K562 (cell line): ENCODE data around the gene ZBTB18. TPM values are rescaled to one million over a fixed set of nuclear protein-coding genes. Genes with fewer than 3 reads are reported as not detected.

Experiments used
- ATAC-seq: fragments of 200-7000 bp; cut with Tn5 transposase; 3 replicates; pipeline ENCODE4 v1.9.1; 2020; ENCODE audit warnings: moderate library complexity
- BruUV-seq: library from RNA; stranded (reverse); fragments of 400-500 nt; replicated peaks from 2 replicates; lab custom pipeline; 2021; lab: Mats Ljungman, UMichigan
- CTCF ChIA-PET: fragments of 300-600 bp; formaldehyde crosslinking; extraction: SDS; loops from one replicate; lab custom pipeline; 2021; ENCODE audit warnings: low intra/inter-chr PET ratio; lab: Yijun Ruan, JAX
- POLR2A ChIA-PET: fragments of 300-600, 350-650 bp; sonication (Branson Sonifier 250); formaldehyde crosslinking; extraction: SDS; loops from one replicate; lab custom pipeline; 2021; ENCODE audit warnings: antibody characterized with exemption, inconsistent platforms; lab: Yijun Ruan, JAX
- DNase-seq, 4 experiments: peaks; one replicate each; pipeline versions ENCODE4 v3.0.0 to v3.0.0-alpha.2; 2011 to 2018; ENCODE audit warnings: low spot score in 3 of 4, mixed read lengths in 3 of 4; ENCODE audit errors: extremely low read depth in 1 of 4
- FAIRE-seq: peaks from 2 replicates; lab custom pipeline; 2011; peaks lifted over from hg19 to GRCh38; lab: Jason Lieb, UNC
- H2AFZ ChIP-seq: 2 replicates; pipeline ENCODE4 v1.6.0; 2011; ENCODE audit warnings: low read depth, low read length, control low read depth, inconsistent platforms
- H3K27ac ChIP-seq: fragments of 200-600 bp; 3 replicates; pipeline ENCODE4 v1.8.0; 2011; ENCODE audit warnings: low read depth, mild to moderate bottlenecking, control low read depth, inconsistent platforms, low read length, moderate library complexity, mixed read lengths; ENCODE audit errors: extremely low read depth
- H3K27me3 ChIP-seq, 2 experiments: fragments of 300-600 bp in 1 of 2; 2 replicates in 1 of 2; 3 replicates in 1 of 2; pipeline versions ENCODE4 v1.6.0 to v1.8.0; 2011; ENCODE audit warnings: inconsistent platforms in 2 of 2, low read length in 2 of 2, mild to moderate bottlenecking in 1 of 2, mixed read lengths in 1 of 2, moderate library complexity in 1 of 2; ENCODE audit not compliant: control insufficient read depth in 2 of 2, insufficient read depth in 2 of 2
- H3K36me3 ChIP-seq: fragments of 300-600 bp; 3 replicates; pipeline ENCODE4 v1.8.0; 2011; ENCODE audit warnings: mild to moderate bottlenecking, low read length, inconsistent platforms; ENCODE audit not compliant: control insufficient read depth, insufficient read depth
- H3K4me1 ChIP-seq, 2 experiments: fragments of 200-600 bp in 1 of 2; replicated peaks in 1 of 2; 2 replicates in 1 of 2; 3 replicates in 1 of 2; pipeline versions ENCODE4 v1.5.1 to v1.8.0; 2011; ENCODE audit warnings: inconsistent platforms in 2 of 2, low read length in 2 of 2, mild to moderate bottlenecking in 1 of 2, mixed read lengths in 1 of 2, moderate library complexity in 1 of 2; ENCODE audit not compliant: control insufficient read depth in 2 of 2, insufficient read depth in 2 of 2
- H3K4me2 ChIP-seq: 2 replicates; pipeline ENCODE4 v1.6.1; 2011; ENCODE audit warnings: low read length, control low read depth, inconsistent platforms, mixed read lengths; ENCODE audit not compliant: insufficient read depth
- H3K4me3 ChIP-seq: fragments of 200-600 bp; sonication (generic), shearing (Covaris generic); 2 replicates; pipeline ENCODE4 v1.5.1; 2016; ENCODE audit warnings: control low read depth, inconsistent platforms
- H3K79me2 ChIP-seq: fragments of 200-600 bp; 3 replicates; pipeline ENCODE4 v1.8.0; 2011; ENCODE audit warnings: low read length, inconsistent platforms; ENCODE audit not compliant: control insufficient read depth, insufficient read depth
- H3K9ac ChIP-seq, 2 experiments: 2 replicates each; pipeline versions ENCODE4 v1.6.0 to v1.6.1; 2011; ENCODE audit warnings: low read depth in 2 of 2, low read length in 2 of 2, control low read depth in 1 of 2, inconsistent platforms in 1 of 2, mild to moderate bottlenecking in 1 of 2, mixed read lengths in 1 of 2; ENCODE audit not compliant: insufficient read depth in 1 of 2
- H3K9me1 ChIP-seq: one replicate; pipeline ENCODE4 v1.6.0; 2011; ENCODE audit warnings: inconsistent platforms, mild to moderate bottlenecking, low read length, moderate library complexity; ENCODE audit not compliant: control insufficient read depth, insufficient read depth
- H3K9me3 ChIP-seq: replicated peaks from 2 replicates; pipeline ENCODE4 v1.5.1; 2011; ENCODE audit warnings: low read depth, low read length, inconsistent platforms; ENCODE audit not compliant: control insufficient read depth, insufficient read depth
- H4K20me1 ChIP-seq: replicated peaks from 2 replicates; pipeline ENCODE4 v1.6.1; 2011; ENCODE audit warnings: low read length, inconsistent platforms, mixed read lengths; ENCODE audit not compliant: control insufficient read depth, insufficient read depth
- CBX2 ChIP-seq: fragments of 200-600 bp; sonication (generic); IDR thresholded peaks from one replicate; pipeline ENCODE4 v1.6.1; 2012; ENCODE audit warnings: mild to moderate bottlenecking, low read length, inconsistent platforms; ENCODE audit not compliant: insufficient read depth, poor library complexity, severe bottlenecking
- ERF ChIP-seq: fragments of 450-650 bp; formaldehyde crosslinking; IDR thresholded peaks from 2 replicates; pipeline ENCODE4 v1.4.0; 2020; ENCODE audit warnings: mild to moderate bottlenecking, mixed read lengths
- KLF10 ChIP-seq: fragments of 250-450 bp; sonication (Bioruptor Pico); IDR thresholded peaks from 2 replicates; pipeline ENCODE4 v1.6.1; 2021; ENCODE audit warnings: matching md5 sums
- POLR3G ChIP-seq: IDR thresholded peaks from 2 replicates; pipeline ENCODE4 v1.6.1; 2011; ENCODE audit not compliant: insufficient read length, insufficient replicate concordance; ENCODE audit errors: extremely low read depth
- SAFB2 ChIP-seq: fragments of 200-400 bp; formaldehyde crosslinking; IDR thresholded peaks from 2 replicates; pipeline ENCODE4 v1.6.1; 2018; ENCODE audit warnings: borderline replicate concordance, low read length, low read depth, moderate library complexity; ENCODE audit not compliant: severe bottlenecking
- SMAD3 ChIP-seq: fragments of 450-650 bp; formaldehyde crosslinking; conservative IDR thresholded peaks from 2 replicates; pipeline ENCODE4 v1.4.0; 2020; ENCODE audit warnings: mild to moderate bottlenecking
- SOX6 ChIP-seq: fragments of 450-650 bp; IDR thresholded peaks from 2 replicates; pipeline ENCODE4 v1.6.1; 2014; ENCODE audit warnings: mild to moderate bottlenecking
- TCFL5 ChIP-seq: fragments of 250-450 bp; sonication (Bioruptor Pico); conservative IDR thresholded peaks from 2 replicates; pipeline ENCODE4 v1.6.1; 2021; ENCODE audit warnings: mild to moderate bottlenecking, moderate library complexity, matching md5 sums
- TRIM28 ChIP-seq: fragments of 450-650 bp; IDR thresholded peaks from 2 replicates; pipeline ENCODE4 v1.6.1; 2017
- ZFPM2 ChIP-seq: fragments of 250-450 bp; sonication (Bioruptor Pico); IDR thresholded peaks from 2 replicates; pipeline ENCODE4 v1.5.1; 2022; ENCODE audit warnings: mild to moderate bottlenecking
- ZNF165 ChIP-seq: fragments of 250-450 bp; sonication (Bioruptor Pico); IDR thresholded peaks from 2 replicates; pipeline ENCODE4 v1.4.0; 2020; ENCODE audit warnings: borderline replicate concordance
- WGBS: fragments of 100-300 bp; shearing (Covaris generic); methylation state at CpG from one replicate; pipeline ENCODE4 v1.1.6; 2016; ENCODE audit warnings: low coverage, mixed read lengths; ENCODE audit not compliant: insufficient coverage; ENCODE audit errors: missing lambda C conversion rate; 5-methylcytosine and 5-hydroxymethylcytosine counted together
- in situ Hi-C: fragments of 300-500 bp; cut with MboI; formaldehyde crosslinking; loops from 4 replicates; pipeline ENCODE4 v1.15.0; 2018; ENCODE audit warnings: inconsistent platforms, mixed read lengths
- intact Hi-C: fragments of 100-400 bp; cut with micrococcal nuclease; formaldehyde crosslinking; loops from 2 replicates; pipeline ENCODE4 v1.14.2; 2022
- polyA plus RNA-seq, 8 experiments: library from polyadenylated mRNA; depleted of rRNA in 4 of 8; stranded (reverse) in 5 of 8; unstranded in 3 of 8; fragments of >200 nt; fragmentation: Nextera tagmentation in 2 of 8; fragmentation: Illumina TruSeq in 1 of 8; extraction: Ambion mirVana in 2 of 8; extraction: Trizol in 1 of 8; gene quantifications; 2 replicates each; pipeline versions ENCODE4 v1.2.1 to v1.2.3, GENCODE V29; 2011 to 2014; ENCODE audit warnings: inconsistent platforms in 1 of 8, missing spikeins in 1 of 8
- total RNA-seq, 7 experiments: library from RNA; depleted of rRNA in 6 of 7; stranded (reverse); fragments of >200 nt in 6 of 7; fragmentation: Illumina TruSeq in 2 of 7; extraction: Trizol in 2 of 7; gene quantifications; 2 replicates each; pipeline versions ENCODE4 v1.2.1 to v1.2.3, GENCODE V29; 2011 to 2021; ENCODE audit warnings: low replicate concordance in 1 of 7
- TF ChIP-seq, protein P1 (sequence below): sonication (generic); formaldehyde crosslinking; IDR thresholded peaks from 2 replicates; pipeline ENCODE4 v1.5.0; 2020; ENCODE audit warnings: missing genetic modification reagents
- TF ChIP-seq, protein P2 (sequence below): fragments of 450-650 bp; IDR thresholded peaks from 2 replicates; pipeline ENCODE4 v1.6.1; 2017; ENCODE audit warnings: antibody characterized with exemption, mild to moderate bottlenecking
- TF ChIP-seq, protein P3 (sequence below), 3 experiments: fragments of 200-800 bp in 1 of 3; sonication (Bioruptor generic) in 1 of 3; sonication (generic) in 1 of 3; formaldehyde crosslinking in 1 of 3; IDR thresholded peaks; 2 replicates each; pipeline versions ENCODE4 v1.6.1 to v1.8.0; 2016 to 2022; ENCODE audit warnings: mild to moderate bottlenecking in 2 of 3, missing compliant biosample characterization in 2 of 3, missing genetic modification characterization in 2 of 3, missing genetic modification reagents in 1 of 3

ZBTB18 gene
- total and polyA plus RNA-seq, 9 of the 15 experiments (the other 6 are each of a cell fraction or from before 2014, with no cell fraction given), result 0.13 to 2.6 (median 1.6) TPM

- H3K9me1 ChIP-seq, result peaks cover 3% of the 10 kb centered on the region
- no peak overlapping the region for H3K4me3 ChIP-seq
- peaks cover 15% of the 10 kb centered on the region; the same call in 1 of the 2 replicates for H4K20me1 ChIP-seq
- ChIA-PET POLR2A (no interaction called here), CTCF (no interaction called here)
- H3K9ac ChIP-seq, result no peak overlapping the region; a peak in 1 of 4 replicates
- peak overlapping the region; percentile 44; the same call in 1 of the 2 replicates for H3K4me2 ChIP-seq
- BruUV-seq, result TSS peak; percentile 64
- ATAC-seq, result no peak
- no peaks in the 10 kb centered on the region for H3K9me3 ChIP-seq
- in situ Hi-C loops, result no loop called here
- no peaks in the 10 kb centered on the region for H3K36me3 ChIP-seq
- DNase-seq, result no peak
- H3K79me2 ChIP-seq, result no peaks in the 10 kb centered on the region
- H3K27ac ChIP-seq, result no peak overlapping the region
- intact Hi-C loops, result no loop called here
- peaks cover 13 to 16% of the 10 kb centered on the region in 2 experiments for H3K4me1 ChIP-seq
- no peak for FAIRE-seq
- peaks cover 19 to 22% of the 10 kb centered on the region in 2 experiments for H3K27me3 ChIP-seq
- no peak overlapping the region for H2AFZ ChIP-seq
- 39% methylated on average over 21 of the region's 21 CpGs for WGBS
- TF ChIP-seq ZFPM2, result no peak
- TF ChIP-seq CBX2, result peak; percentile 99
- TF ChIP-seq, protein P1, sequence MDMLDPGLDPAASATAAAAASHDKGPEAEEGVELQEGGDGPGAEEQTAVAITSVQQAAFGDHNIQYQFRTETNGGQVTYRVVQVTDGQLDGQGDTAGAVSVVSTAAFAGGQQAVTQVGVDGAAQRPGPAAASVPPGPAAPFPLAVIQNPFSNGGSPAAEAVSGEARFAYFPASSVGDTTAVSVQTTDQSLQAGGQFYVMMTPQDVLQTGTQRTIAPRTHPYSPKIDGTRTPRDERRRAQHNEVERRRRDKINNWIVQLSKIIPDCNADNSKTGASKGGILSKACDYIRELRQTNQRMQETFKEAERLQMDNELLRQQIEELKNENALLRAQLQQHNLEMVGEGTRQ, result no peak
- TF ChIP-seq TRIM28, result no peak
- TF ChIP-seq SMAD3, result no peak
- no peak for TF ChIP-seq SOX6
- TF ChIP-seq, protein P2, sequence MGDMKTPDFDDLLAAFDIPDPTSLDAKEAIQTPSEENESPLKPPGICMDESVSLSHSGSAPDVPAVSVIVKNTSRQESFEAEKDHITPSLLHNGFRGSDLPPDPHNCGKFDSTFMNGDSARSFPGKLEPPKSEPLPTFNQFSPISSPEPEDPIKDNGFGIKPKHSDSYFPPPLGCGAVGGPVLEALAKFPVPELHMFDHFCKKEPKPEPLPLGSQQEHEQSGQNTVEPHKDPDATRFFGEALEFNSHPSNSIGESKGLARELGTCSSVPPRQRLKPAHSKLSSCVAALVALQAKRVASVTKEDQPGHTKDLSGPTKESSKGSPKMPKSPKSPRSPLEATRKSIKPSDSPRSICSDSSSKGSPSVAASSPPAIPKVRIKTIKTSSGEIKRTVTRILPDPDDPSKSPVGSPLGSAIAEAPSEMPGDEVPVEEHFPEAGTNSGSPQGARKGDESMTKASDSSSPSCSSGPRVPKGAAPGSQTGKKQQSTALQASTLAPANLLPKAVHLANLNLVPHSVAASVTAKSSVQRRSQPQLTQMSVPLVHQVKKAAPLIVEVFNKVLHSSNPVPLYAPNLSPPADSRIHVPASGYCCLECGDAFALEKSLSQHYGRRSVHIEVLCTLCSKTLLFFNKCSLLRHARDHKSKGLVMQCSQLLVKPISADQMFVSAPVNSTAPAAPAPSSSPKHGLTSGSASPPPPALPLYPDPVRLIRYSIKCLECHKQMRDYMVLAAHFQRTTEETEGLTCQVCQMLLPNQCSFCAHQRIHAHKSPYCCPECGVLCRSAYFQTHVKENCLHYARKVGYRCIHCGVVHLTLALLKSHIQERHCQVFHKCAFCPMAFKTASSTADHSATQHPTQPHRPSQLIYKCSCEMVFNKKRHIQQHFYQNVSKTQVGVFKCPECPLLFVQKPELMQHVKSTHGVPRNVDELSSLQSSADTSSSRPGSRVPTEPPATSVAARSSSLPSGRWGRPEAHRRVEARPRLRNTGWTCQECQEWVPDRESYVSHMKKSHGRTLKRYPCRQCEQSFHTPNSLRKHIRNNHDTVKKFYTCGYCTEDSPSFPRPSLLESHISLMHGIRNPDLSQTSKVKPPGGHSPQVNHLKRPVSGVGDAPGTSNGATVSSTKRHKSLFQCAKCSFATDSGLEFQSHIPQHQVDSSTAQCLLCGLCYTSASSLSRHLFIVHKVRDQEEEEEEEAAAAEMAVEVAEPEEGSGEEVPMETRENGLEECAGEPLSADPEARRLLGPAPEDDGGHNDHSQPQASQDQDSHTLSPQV, result no peak
- no peak for TF ChIP-seq ZNF165
- TF ChIP-seq ERF, result no peak
- no peak for TF ChIP-seq KLF10 (CRISPR knock-in tag)
- no peak for TF ChIP-seq TCFL5 (CRISPR knock-in tag)
- TF ChIP-seq, protein P3, sequence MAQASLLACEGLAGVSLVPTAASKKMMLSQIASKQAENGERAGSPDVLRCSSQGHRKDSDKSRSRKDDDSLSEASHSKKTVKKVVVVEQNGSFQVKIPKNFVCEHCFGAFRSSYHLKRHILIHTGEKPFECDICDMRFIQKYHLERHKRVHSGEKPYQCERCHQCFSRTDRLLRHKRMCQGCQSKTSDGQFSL (CRISPR knock-in tag; IDR thresholded peaks at IDR 0.05), result no peak
- TF ChIP-seq, protein P3 (tag; IDR thresholded peaks at IDR 0.05), result 0 out of 4 replicates have a peak, but pooled peaks of 1 of the 2 experiments have one; percentile 17
- no peak for TF ChIP-seq POLR3G
- no peak for TF ChIP-seq SAFB2
Measured at GRCh38 chr1:244050014-244050834, 859 bp upstream of the ZBTB18 start.
